Ishikawa (cell line): ENCODE measurements around the gene ZNF138.

ENCODE experiments used
- CEBPB ChIP-seq: IDR thresholded peaks from 2 replicates; pipeline ENCODE4 v1.6.1; 2012
- CREB1 ChIP-seq: IDR thresholded peaks from 2 replicates; pipeline ENCODE4 v1.6.1; 2012; ENCODE audit warnings: low read depth
- EGR1 ChIP-seq: IDR thresholded peaks from 2 replicates; pipeline ENCODE4 v1.6.1; 2012
- EP300 ChIP-seq: IDR thresholded peaks from 2 replicates; pipeline ENCODE4 v1.6.1; 2012; ENCODE audit warnings: borderline replicate concordance
- FOXM1 ChIP-seq: IDR thresholded peaks from 2 replicates; pipeline ENCODE4 v1.6.1; 2012; ENCODE audit warnings: low read depth, borderline replicate concordance
- NFIC ChIP-seq: IDR thresholded peaks from 2 replicates; pipeline ENCODE4 v1.6.1; 2012
- RAD21 ChIP-seq: IDR thresholded peaks from 2 replicates; pipeline ENCODE4 v1.6.1; 2012; ENCODE audit warnings: low read depth
- TAF1 ChIP-seq: IDR thresholded peaks from 2 replicates; pipeline ENCODE4 v1.6.1; 2012; ENCODE audit warnings: low read depth, mild to moderate bottlenecking
- TCF12 ChIP-seq: IDR thresholded peaks from 2 replicates; pipeline ENCODE4 v1.6.1; 2012; ENCODE audit warnings: low read depth
- TEAD4 ChIP-seq: IDR thresholded peaks from 2 replicates; pipeline ENCODE4 v1.6.1; 2012
- YY1 ChIP-seq: IDR thresholded peaks from 2 replicates; pipeline ENCODE4 v1.6.1; 2012; ENCODE audit warnings: low read depth
- TF ChIP-seq, protein P1 (sequence below): IDR thresholded peaks from 2 replicates; pipeline ENCODE4 v1.6.1; 2012
- TF ChIP-seq, protein P2 (sequence below): IDR thresholded peaks from 2 replicates; pipeline ENCODE4 v1.6.1; 2012
- TF ChIP-seq, protein P3 (sequence below): IDR thresholded peaks from 2 replicates; pipeline ENCODE4 v1.6.1; 2012; ENCODE audit warnings: low read depth, mild to moderate bottlenecking

Gene ZNF138

DNA sequence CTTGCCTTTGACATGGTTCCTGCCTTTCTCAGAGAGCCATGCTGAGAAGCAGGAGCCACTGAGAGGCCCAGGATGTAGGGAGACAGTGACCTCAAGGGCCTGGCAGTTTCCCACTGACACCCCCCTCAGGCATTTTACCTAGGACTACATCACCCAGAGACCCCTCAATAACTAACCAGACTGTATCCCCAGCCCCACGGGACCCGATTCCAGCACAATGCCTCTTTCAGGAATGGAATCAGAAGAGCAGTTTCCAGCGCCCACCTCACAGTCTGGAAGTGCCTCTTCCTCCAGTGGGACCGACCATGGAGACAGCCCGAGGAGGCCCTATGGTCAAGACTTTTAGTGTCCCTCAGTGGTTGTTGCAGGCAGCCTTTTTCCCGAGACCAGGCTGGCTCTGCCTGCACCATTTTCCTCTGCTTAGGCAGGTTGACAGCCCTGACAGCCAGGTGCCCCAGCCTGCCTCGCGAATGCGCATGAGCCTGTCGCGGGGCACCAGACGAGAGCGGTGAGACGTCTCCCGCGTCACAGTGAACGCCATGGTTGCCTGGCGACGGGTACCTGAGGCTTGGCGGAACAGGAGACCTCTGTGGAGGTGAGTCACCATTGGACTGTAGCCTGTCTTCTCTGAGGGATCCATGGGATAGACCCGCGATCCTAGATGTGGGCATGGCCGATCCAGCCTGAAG, 80.5 kb downstream of the ZNF138 start:
- TF ChIP-seq, protein P1, sequence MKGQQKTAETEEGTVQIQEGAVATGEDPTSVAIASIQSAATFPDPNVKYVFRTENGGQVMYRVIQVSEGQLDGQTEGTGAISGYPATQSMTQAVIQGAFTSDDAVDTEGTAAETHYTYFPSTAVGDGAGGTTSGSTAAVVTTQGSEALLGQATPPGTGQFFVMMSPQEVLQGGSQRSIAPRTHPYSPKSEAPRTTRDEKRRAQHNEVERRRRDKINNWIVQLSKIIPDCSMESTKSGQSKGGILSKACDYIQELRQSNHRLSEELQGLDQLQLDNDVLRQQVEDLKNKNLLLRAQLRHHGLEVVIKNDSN: no peak
- no peak for TF ChIP-seq CREB1
- TF ChIP-seq NFIC: no peak
- TF ChIP-seq TEAD4: no peak
- TF ChIP-seq, protein P2, sequence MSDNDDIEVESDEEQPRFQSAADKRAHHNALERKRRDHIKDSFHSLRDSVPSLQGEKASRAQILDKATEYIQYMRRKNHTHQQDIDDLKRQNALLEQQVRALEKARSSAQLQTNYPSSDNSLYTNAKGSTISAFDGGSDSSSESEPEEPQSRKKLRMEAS: no peak
- no peak for TF ChIP-seq EGR1
- TF ChIP-seq TAF1: no peak
- no peak for TF ChIP-seq RAD21
- TF ChIP-seq YY1: no peak
- no peak for TF ChIP-seq FOXM1

DNA sequence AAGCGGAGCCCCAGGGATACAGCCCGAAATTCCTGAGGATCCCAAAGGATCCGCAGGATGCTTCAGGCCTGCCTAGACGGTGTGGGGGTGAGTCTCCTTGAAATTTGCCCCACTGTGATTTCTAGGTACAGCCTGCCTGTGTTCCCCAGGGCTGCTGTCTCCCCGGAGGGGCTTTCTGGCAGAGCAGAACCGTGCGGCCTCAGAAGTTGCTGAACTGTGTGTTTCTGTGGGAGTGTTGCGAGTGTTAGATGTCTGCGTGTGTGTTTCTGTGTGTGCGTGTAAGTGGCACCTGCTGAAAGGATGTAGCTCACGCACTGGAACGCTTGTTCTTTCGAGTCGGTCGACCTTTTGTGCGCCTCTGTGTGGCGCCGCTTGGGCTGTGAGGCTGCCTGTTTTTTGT, 81.0 kb downstream of the ZNF138 start:
- TF ChIP-seq, protein P2: no peak
- TF ChIP-seq CEBPB (no peak), FOXM1 (no peak), TEAD4 (no peak)
- TF ChIP-seq, protein P3, sequence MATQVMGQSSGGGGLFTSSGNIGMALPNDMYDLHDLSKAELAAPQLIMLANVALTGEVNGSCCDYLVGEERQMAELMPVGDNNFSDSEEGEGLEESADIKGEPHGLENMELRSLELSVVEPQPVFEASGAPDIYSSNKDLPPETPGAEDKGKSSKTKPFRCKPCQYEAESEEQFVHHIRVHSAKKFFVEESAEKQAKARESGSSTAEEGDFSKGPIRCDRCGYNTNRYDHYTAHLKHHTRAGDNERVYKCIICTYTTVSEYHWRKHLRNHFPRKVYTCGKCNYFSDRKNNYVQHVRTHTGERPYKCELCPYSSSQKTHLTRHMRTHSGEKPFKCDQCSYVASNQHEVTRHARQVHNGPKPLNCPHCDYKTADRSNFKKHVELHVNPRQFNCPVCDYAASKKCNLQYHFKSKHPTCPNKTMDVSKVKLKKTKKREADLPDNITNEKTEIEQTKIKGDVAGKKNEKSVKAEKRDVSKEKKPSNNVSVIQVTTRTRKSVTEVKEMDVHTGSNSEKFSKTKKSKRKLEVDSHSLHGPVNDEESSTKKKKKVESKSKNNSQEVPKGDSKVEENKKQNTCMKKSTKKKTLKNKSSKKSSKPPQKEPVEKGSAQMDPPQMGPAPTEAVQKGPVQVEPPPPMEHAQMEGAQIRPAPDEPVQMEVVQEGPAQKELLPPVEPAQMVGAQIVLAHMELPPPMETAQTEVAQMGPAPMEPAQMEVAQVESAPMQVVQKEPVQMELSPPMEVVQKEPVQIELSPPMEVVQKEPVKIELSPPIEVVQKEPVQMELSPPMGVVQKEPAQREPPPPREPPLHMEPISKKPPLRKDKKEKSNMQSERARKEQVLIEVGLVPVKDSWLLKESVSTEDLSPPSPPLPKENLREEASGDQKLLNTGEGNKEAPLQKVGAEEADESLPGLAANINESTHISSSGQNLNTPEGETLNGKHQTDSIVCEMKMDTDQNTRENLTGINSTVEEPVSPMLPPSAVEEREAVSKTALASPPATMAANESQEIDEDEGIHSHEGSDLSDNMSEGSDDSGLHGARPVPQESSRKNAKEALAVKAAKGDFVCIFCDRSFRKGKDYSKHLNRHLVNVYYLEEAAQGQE: no peak

DNA sequence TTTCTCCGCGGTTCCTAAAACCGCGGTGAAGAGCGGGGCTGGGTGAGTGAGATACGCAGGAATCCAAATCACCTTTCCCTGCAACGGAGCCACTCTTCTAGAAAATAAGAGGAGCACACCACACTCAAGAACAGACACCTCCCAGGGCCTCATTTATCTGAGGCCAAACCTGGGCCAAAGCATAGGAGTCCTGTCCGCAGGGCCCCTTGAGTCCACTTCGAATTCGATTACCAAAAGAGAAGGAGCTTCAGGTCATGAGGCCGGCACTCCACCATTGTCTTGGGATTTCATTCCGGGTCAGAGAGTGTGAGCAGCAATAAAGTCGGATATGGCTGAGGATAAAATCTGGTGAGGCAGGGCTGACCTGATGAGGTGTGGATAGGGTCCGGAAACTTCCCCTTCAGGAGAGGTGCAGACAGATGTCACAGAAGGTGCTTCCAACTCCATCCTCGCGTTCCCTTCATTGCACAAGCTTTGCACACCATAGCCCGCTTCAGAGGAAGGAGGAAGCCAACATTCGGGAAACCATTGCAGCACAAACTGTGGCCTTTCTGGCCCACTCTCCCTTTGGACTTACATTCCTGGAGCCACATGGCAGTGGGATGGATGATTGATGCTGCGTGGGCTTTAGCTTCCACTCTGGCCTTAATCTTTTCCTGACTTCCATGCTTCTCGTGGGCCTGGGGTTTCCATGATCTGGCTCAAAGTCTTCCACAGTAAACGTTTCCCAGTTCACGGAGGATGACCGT, 81.6 kb downstream of the ZNF138 start:
- TF ChIP-seq EP300: no peak
- no peak for TF ChIP-seq EGR1
- TF ChIP-seq, protein P2: no peak
- TF ChIP-seq CEBPB: no peak
- TF ChIP-seq TCF12: no peak
- TF ChIP-seq YY1: no peak
- TF ChIP-seq TEAD4: no peak
- no peak for TF ChIP-seq FOXM1
- TF ChIP-seq, protein P3: no peak
- TF ChIP-seq TAF1: no peak
- no peak for TF ChIP-seq CREB1
- TF ChIP-seq, protein P1: no peak

DNA sequence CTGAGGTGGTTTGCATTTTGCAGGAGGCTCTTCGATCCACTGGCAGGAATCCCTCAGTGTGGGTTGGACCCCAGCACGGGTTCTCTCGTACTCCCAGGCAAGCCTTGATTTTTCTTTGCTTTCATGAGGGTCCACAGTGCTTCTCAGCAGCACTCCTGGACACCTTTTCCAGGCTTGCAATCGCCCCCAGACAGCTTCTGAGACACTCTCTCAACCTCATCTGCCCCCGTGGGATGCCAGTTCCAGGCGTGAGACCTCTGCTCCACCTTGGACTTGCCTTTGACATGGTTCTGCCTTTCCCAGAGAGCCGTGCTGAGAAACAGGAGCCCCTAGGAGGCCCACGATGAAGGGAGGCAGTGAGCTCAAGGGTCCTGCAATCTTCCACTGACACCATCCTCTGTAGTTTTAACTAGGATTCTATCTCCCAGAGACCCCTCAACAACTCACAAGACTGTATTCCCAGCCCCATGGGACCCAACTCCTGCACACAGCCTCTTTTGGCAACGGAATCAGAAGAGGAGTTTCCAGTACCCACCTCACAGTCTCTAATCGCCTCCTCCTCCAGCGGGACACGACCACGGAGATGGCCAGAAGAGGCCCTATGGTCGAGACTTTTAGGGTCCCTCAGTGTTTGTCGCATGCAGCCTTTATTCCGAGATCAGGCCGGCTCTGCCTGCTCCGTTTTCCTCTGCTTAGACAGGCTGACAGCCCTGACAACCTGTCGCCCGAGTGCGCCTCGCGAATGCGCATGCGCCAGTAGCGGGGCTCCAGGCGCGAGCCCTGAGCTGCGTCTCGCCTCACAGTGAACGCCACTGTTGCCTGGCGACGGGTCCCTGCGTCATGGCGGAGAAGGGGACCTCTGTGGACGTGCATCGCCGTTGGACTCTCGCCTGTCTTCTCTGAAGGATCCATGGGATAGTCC, 82.8 kb downstream of the ZNF138 start:
- no peak for TF ChIP-seq YY1
- no peak for TF ChIP-seq FOXM1
- no peak for TF ChIP-seq CEBPB
- no peak for TF ChIP-seq TCF12
- TF ChIP-seq, protein P1: no peak
- TF ChIP-seq, protein P3: no peak
- TF ChIP-seq TAF1: no peak
